ENCODE results near the gene TRIM62. TPM values are rescaled to one million over a fixed set of nuclear protein-coding genes. Genes with fewer than 3 reads are reported as not detected.

The TRIM62 gene
- total RNA-seq, 4 donors from 2014 or later = 6.0 to 9.9 (median 6.9) TPM

- H3K27ac ChIP-seq = no peak overlapping the region
- no peaks in the 10 kb centered on the region for H3K4me1 ChIP-seq
- no peaks in the 10 kb centered on the region for H3K9me3 ChIP-seq
- 100% methylated on average over 2 to 3 of the region's 3 CpGs for WGBS, 2 donors
- DNase-seq = no peak
- no peaks in the 10 kb centered on the region for H3K27me3 ChIP-seq
- TF ChIP-seq POLR2A (IDR thresholded peaks at IDR 0.05) = no peak
- intact Hi-C loops (cut with DNase I) = loop anchor here (10.0 kb wide), 1 partner anchor 368 kb away; no protein-coding TSS in a partner anchor
- H3K4me3 ChIP-seq (replicated peaks in 1 of 3) = no peak overlapping the region
- H3K36me3 ChIP-seq = no peaks in the 10 kb centered on the region
Measured at GRCh38 chr1:33097137-33097611, 84.7 kb downstream of the TRIM62 start.

GRCh38 chr1:33096363-33097005 is 85.4 kb downstream of the TRIM62 start:
- no peaks in the 10 kb centered on the region for H3K9me3 ChIP-seq
- WGBS, 2 donors = 79 to 82% methylated on average over 7 of the region's 7 CpGs
- no peak for DNase-seq
- H3K4me1 ChIP-seq = no peaks in the 10 kb centered on the region
- intact Hi-C loops (cut with DNase I) = loop anchor here (10.0 kb wide), 1 partner anchor 368 kb away; no protein-coding TSS in a partner anchor
- no peaks in the 10 kb centered on the region for H3K27me3 ChIP-seq
- TF ChIP-seq, protein P1, sequence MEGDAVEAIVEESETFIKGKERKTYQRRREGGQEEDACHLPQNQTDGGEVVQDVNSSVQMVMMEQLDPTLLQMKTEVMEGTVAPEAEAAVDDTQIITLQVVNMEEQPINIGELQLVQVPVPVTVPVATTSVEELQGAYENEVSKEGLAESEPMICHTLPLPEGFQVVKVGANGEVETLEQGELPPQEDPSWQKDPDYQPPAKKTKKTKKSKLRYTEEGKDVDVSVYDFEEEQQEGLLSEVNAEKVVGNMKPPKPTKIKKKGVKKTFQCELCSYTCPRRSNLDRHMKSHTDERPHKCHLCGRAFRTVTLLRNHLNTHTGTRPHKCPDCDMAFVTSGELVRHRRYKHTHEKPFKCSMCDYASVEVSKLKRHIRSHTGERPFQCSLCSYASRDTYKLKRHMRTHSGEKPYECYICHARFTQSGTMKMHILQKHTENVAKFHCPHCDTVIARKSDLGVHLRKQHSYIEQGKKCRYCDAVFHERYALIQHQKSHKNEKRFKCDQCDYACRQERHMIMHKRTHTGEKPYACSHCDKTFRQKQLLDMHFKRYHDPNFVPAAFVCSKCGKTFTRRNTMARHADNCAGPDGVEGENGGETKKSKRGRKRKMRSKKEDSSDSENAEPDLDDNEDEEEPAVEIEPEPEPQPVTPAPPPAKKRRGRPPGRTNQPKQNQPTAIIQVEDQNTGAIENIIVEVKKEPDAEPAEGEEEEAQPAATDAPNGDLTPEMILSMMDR (IDR thresholded peaks at IDR 0.05) = no peak
- TF ChIP-seq POLR2A (IDR thresholded peaks at IDR 0.05) = no peak
- no peak overlapping the region for H3K4me3 ChIP-seq (replicated peaks in 1 of 3)
- no peak overlapping the region for H3K27ac ChIP-seq
- H3K36me3 ChIP-seq = no peaks in the 10 kb centered on the region

Other genes starting within 250 kb of the TRIM62 start
- 10 to 100 TPM; 13.6 to 24.6 (median 22.4) TPM for gene RNF19B, start 217.2 kb downstream of the TRIM62 start, total RNA-seq
- 100 to 1,000 TPM; 214 to 308 (median 256) TPM for gene AK2, start 145.2 kb downstream of the TRIM62 start, total RNA-seq
- 10 to 100 TPM in 1 of 4 donors, 1 to 10 TPM in 3; 4.9 to 13.6 (median 5.3) TPM for gene AZIN2, start 100.9 kb downstream of the TRIM62 start, total RNA-seq
- gene ZNF362, start 74.4 kb upstream of the TRIM62 start, total RNA-seq = 10 to 100 TPM; 20.7 to 44.1 (median 26.7) TPM
- under 1 TPM in 1 of 4 donors, not detected in 3; 0.89 TPM for gene A3GALT2, start 139.1 kb upstream of the TRIM62 start, total RNA-seq
- 100 to 1,000 TPM in 2 of 4 donors, 10 to 100 TPM in 2; 86.8 to 150 (median 113) TPM for gene PHC2, start 249.1 kb upstream of the TRIM62 start, total RNA-seq